GM12878 (cell line): ENCODE results near the gene ZDHHC11. TPM values are rescaled to one million over a fixed set of nuclear protein-coding genes. Genes with fewer than 3 reads are reported as not detected.

Experiments
- ATAC-seq: fragments of 200-7000 bp; cut with Tn5 transposase; 3 replicates; pipeline ENCODE4 v1.9.1; 2020; ENCODE audit warnings: mild to moderate bottlenecking, moderate library complexity
- BruUV-seq: library from RNA; stranded (reverse); fragments of 400-500 nt; replicated peaks from 2 replicates; lab custom pipeline; 2021; lab: Mats Ljungman, UMichigan
- CTCF ChIA-PET: fragments of 300-600 bp; sonication (Branson Sonifier 250); formaldehyde crosslinking; extraction: SDS; loops from one replicate; lab custom pipeline; 2021; ENCODE audit warnings: inconsistent platforms; lab: Yijun Ruan, JAX
- POLR2A ChIA-PET: fragments of 350-600 bp; formaldehyde crosslinking; extraction: SDS; loops from one replicate; lab custom pipeline; 2021; ENCODE audit warnings: inconsistent platforms; lab: Charles Lee
- RAD21 ChIA-PET: fragments of 300-600 bp; sonication (Branson Sonifier 250); formaldehyde crosslinking; loops from one replicate; lab custom pipeline; 2023; ENCODE audit warnings: antibody characterized with exemption; ENCODE audit not compliant: unreplicated experiment; lab: Charles Lee
- SMC1A ChIA-PET: fragments of 300-600 bp; sonication (Branson Sonifier 250); formaldehyde crosslinking; loops from one replicate; lab custom pipeline; 2023; ENCODE audit not compliant: unreplicated experiment, uncharacterized antibody; lab: Charles Lee
- DNase-seq: peaks from one replicate; pipeline ENCODE4 v3.0.0-alpha.2; 2011; ENCODE audit warnings: low read depth, low spot score
- FAIRE-seq: peaks from 3 replicates; lab custom pipeline; 2011; peaks lifted over from hg19 to GRCh38; lab: Jason Lieb, UNC
- H2AFZ ChIP-seq: 2 replicates; pipeline ENCODE4 v1.6.0; 2011; ENCODE audit warnings: low read depth, low read length, control low read depth; ENCODE audit not compliant: control insufficient read depth
- H3K27ac ChIP-seq: 2 replicates; pipeline ENCODE4 v1.5.1; 2011; ENCODE audit warnings: control low read depth; ENCODE audit not compliant: control insufficient read depth, insufficient read depth
- H3K27me3 ChIP-seq, 2 experiments: replicated peaks in 1 of 2; 2 replicates each; pipeline versions ENCODE4 v1.6.0 to v1.6.1; 2011; ENCODE audit warnings: low read length in 1 of 2; ENCODE audit not compliant: control insufficient read depth in 2 of 2, insufficient read depth in 2 of 2
- H3K36me3 ChIP-seq, 2 experiments: 2 replicates each; pipeline ENCODE4 v1.5.1; 2011; ENCODE audit warnings: low read length in 1 of 2; ENCODE audit not compliant: control insufficient read depth in 2 of 2, insufficient read depth in 2 of 2
- H3K4me1 ChIP-seq: 2 replicates; pipeline ENCODE4 v1.6.1; 2011; ENCODE audit warnings: mild to moderate bottlenecking, low read length, moderate library complexity, mixed read lengths; ENCODE audit not compliant: control insufficient read depth, insufficient read depth
- H3K4me2 ChIP-seq: 2 replicates; pipeline ENCODE4 v1.6.0; 2011; ENCODE audit warnings: control low read depth; ENCODE audit not compliant: control insufficient read depth, insufficient read depth
- H3K4me3 ChIP-seq: fragments of 200-600 bp; sonication (generic); 2 replicates; pipeline ENCODE4 v1.5.1; 2016
- H3K79me2 ChIP-seq: 2 replicates; pipeline ENCODE4 v1.6.0; 2011; ENCODE audit warnings: low read length; ENCODE audit not compliant: control insufficient read depth, insufficient read depth
- H3K9ac ChIP-seq: 2 replicates; pipeline ENCODE4 v1.8.0; 2011; ENCODE audit warnings: low read length, control low read depth, mixed read lengths; ENCODE audit not compliant: control insufficient read depth, insufficient read depth
- H3K9me3 ChIP-seq: replicated peaks from 3 replicates; pipeline ENCODE4 v1.5.1; 2011; ENCODE audit warnings: mild to moderate bottlenecking, low read length; ENCODE audit not compliant: control insufficient read depth, insufficient read depth
- H4K20me1 ChIP-seq: 2 replicates; pipeline ENCODE4 v1.6.0; 2011; ENCODE audit not compliant: control insufficient read depth, insufficient read depth
- ASH2L ChIP-seq: fragments of 300-600, 200-600 bp; sonication (generic); IDR thresholded peaks from 2 replicates; pipeline ENCODE4 v1.6.1; 2017; ENCODE audit warnings: low read depth, mild to moderate bottlenecking, borderline replicate concordance
- BACH1 ChIP-seq: fragments of 450-650 bp; IDR thresholded peaks from 2 replicates; pipeline ENCODE4 v1.6.1; 2017; ENCODE audit warnings: mild to moderate bottlenecking, borderline replicate concordance
- BMI1 ChIP-seq: fragments of 450-650 bp; IDR thresholded peaks from 2 replicates; pipeline ENCODE4 v1.6.1; 2016; ENCODE audit warnings: mild to moderate bottlenecking, moderate library complexity, borderline replicate concordance
- CHD4 ChIP-seq: fragments of 200-600 bp; sonication (generic); IDR thresholded peaks from 2 replicates; pipeline ENCODE4 v1.6.1; 2016; ENCODE audit warnings: mild to moderate bottlenecking
- DPF2 ChIP-seq: fragments of 450-650 bp; IDR thresholded peaks from 2 replicates; pipeline ENCODE4 v1.6.1; 2017; ENCODE audit warnings: mild to moderate bottlenecking
- ESRRA ChIP-seq: IDR thresholded peaks from 2 replicates; pipeline ENCODE4 v1.6.1; 2012; ENCODE audit warnings: mild to moderate bottlenecking, low read length, improper control_type of control experiment
- FOS ChIP-seq: IDR thresholded peaks from 3 replicates; pipeline ENCODE4 v1.6.1; 2011; ENCODE audit warnings: borderline replicate concordance; ENCODE audit not compliant: insufficient read length; ENCODE audit errors: extremely low read depth
- KAT2A ChIP-seq: conservative IDR thresholded peaks from 2 replicates; pipeline ENCODE4 v1.6.1; 2011; ENCODE audit warnings: low read depth, low read length; ENCODE audit not compliant: control insufficient read depth
- LARP7 ChIP-seq: fragments of 450-650 bp; IDR thresholded peaks from 2 replicates; pipeline ENCODE4 v1.6.1; 2017; ENCODE audit warnings: mild to moderate bottlenecking
- NR2C1 ChIP-seq: fragments of 450-650 bp; IDR thresholded peaks from 2 replicates; pipeline ENCODE4 v1.6.1; 2017; ENCODE audit warnings: antibody characterized with exemption, mild to moderate bottlenecking, moderate library complexity
- NR2C2 ChIP-seq: IDR thresholded peaks from 2 replicates; pipeline ENCODE4 v1.6.1; 2011; ENCODE audit warnings: borderline replicate concordance, low read depth; ENCODE audit not compliant: control insufficient read depth, insufficient read length
- SUZ12 ChIP-seq: fragments of 200-600 bp; sonication (generic); IDR thresholded peaks from one replicate; pipeline ENCODE4 v1.6.1; 2018; ENCODE audit warnings: antibody characterized with exemption, mild to moderate bottlenecking; ENCODE audit not compliant: unreplicated experiment
- YY1 ChIP-seq: IDR thresholded peaks from 2 replicates; pipeline ENCODE4 v1.6.1; 2011; ENCODE audit warnings: low read depth, mild to moderate bottlenecking, low read length
- WGBS: methylation state at CpG from one replicate; pipeline ENCODE4 v1.1.6; 2016; ENCODE audit warnings: low lambda C conversion rate; ENCODE audit not compliant: insufficient replicate concordance, insufficient coverage; ENCODE audit errors: missing lambda C conversion rate; 5-methylcytosine and 5-hydroxymethylcytosine counted together
- in situ Hi-C: fragments of 300-500 bp; cut with MboI; formaldehyde crosslinking; loops from 9 replicates; pipeline ENCODE4 v1.14.3; 2018; ENCODE audit warnings: mixed read lengths
- intact Hi-C: fragments of 100-400 bp; cut with micrococcal nuclease; formaldehyde crosslinking; loops from one replicate; pipeline ENCODE4 v1.14.2; 2022; ENCODE audit not compliant: unreplicated experiment
- polyA plus RNA-seq, 11 experiments: library from polyadenylated mRNA; depleted of rRNA in 4 of 11; unstranded in 6 of 11; stranded (reverse) in 5 of 11; fragments of >200 nt; fragmentation: Nextera tagmentation in 4 of 11; fragmentation: Illumina TruSeq in 1 of 11; extraction: Ambion mirVana in 4 of 11; extraction: Trizol in 1 of 11; gene quantifications; 1 replicate in 1 of 11; 2 replicates in 10 of 11; pipeline versions ENCODE4 v1.2.1 to v1.2.3, GENCODE V29; 2011 to 2016; ENCODE audit warnings: inconsistent platforms in 2 of 11, missing spikeins in 2 of 11, low read depth in 1 of 11
- total RNA-seq, 4 experiments: library from RNA; depleted of rRNA in 3 of 4; stranded (reverse); fragments of >200 nt in 3 of 4; fragmentation: Illumina TruSeq in 1 of 4; extraction: Trizol in 1 of 4; gene quantifications; 2 replicates each; pipeline versions ENCODE4 v1.2.1 to v1.2.3, GENCODE V29; 2013 to 2021
- TF ChIP-seq, protein P1 (sequence below): IDR thresholded peaks from 2 replicates; pipeline ENCODE4 v1.6.1; 2012; ENCODE audit warnings: low read depth, low read length, improper control_type of control experiment
- TF ChIP-seq, protein P2 (sequence below): fragments of 450-650 bp; IDR thresholded peaks from 2 replicates; pipeline ENCODE4 v1.6.1; 2016; ENCODE audit warnings: mild to moderate bottlenecking
- TF ChIP-seq, protein P3 (sequence below): fragments of 450-650 bp; IDR thresholded peaks from 2 replicates; pipeline ENCODE4 v1.6.1; 2017; ENCODE audit warnings: low read depth, mild to moderate bottlenecking, moderate library complexity

The ZDHHC11 gene
- total and polyA plus RNA-seq, 10 of the 15 experiments (the other 5 are each of a cell fraction or from before 2014, with no cell fraction given) = 0.04 to 1.4 (median 0.30) TPM

DNA sequence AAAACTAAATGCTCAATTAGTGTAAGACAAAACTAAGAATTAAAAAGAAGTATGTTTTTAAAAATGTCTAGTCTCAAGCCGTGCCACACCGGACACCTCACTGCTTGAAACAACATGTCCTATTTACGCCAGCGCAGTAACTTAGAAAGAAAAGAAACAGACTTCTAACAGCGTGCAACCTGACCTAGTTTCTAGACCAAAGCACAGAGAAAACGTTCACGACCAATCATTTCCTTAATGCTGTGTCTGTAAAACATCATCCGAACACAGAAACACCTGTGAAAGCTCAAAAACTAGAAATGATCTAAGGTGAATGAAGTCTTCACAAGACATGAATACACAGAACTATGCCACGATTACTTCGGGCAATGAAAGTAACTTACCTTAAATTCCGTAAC, 37.9 kb upstream of the ZDHHC11 start:
- SMC1A ChIA-PET = no interaction called here
- BruUV-seq = no TSS peak
- 98% methylated on average over 11 of the region's 11 CpGs for WGBS
- TF ChIP-seq NR2C1 = no peak
- TF ChIP-seq LARP7 = no peak
- TF ChIP-seq SUZ12 = no peak
- TF ChIP-seq, protein P1, sequence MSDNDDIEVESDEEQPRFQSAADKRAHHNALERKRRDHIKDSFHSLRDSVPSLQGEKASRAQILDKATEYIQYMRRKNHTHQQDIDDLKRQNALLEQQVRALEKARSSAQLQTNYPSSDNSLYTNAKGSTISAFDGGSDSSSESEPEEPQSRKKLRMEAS = no peak
- TF ChIP-seq ASH2L = no peak
- TF ChIP-seq CHD4 = no peak
- TF ChIP-seq, protein P2, sequence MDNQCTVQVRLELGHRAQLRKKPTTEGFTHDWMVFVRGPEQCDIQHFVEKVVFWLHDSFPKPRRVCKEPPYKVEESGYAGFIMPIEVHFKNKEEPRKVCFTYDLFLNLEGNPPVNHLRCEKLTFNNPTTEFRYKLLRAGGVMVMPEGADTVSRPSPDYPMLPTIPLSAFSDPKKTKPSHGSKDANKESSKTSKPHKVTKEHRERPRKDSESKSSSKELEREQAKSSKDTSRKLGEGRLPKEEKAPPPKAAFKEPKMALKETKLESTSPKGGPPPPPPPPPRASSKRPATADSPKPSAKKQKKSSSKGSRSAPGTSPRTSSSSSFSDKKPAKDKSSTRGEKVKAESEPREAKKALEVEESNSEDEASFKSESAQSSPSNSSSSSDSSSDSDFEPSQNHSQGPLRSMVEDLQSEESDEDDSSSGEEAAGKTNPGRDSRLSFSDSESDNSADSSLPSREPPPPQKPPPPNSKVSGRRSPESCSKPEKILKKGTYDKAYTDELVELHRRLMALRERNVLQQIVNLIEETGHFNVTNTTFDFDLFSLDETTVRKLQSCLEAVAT = no peak
- TF ChIP-seq YY1 = no peak
- no peak for TF ChIP-seq FOS
- TF ChIP-seq, protein P3, sequence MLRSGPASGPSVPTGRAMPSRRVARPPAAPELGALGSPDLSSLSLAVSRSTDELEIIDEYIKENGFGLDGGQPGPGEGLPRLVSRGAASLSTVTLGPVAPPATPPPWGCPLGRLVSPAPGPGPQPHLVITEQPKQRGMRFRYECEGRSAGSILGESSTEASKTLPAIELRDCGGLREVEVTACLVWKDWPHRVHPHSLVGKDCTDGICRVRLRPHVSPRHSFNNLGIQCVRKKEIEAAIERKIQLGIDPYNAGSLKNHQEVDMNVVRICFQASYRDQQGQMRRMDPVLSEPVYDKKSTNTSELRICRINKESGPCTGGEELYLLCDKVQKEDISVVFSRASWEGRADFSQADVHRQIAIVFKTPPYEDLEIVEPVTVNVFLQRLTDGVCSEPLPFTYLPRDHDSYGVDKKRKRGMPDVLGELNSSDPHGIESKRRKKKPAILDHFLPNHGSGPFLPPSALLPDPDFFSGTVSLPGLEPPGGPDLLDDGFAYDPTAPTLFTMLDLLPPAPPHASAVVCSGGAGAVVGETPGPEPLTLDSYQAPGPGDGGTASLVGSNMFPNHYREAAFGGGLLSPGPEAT = no peak
- TF ChIP-seq DPF2 = no peak
- TF ChIP-seq ESRRA = no peak
- TF ChIP-seq NR2C2 = no peak
- no peak for TF ChIP-seq BACH1
- TF ChIP-seq KAT2A = no peak
- TF ChIP-seq BMI1 = no peak
- POLR2A ChIA-PET = no interaction called here
- H2AFZ ChIP-seq = no peak overlapping the region
- intact Hi-C loops = no loop called here
- H3K9me3 ChIP-seq = no peaks in the 10 kb centered on the region
- peaks cover 7% of the 10 kb centered on the region for H3K4me1 ChIP-seq
- no peak for DNase-seq
- no peak for ATAC-seq
- in situ Hi-C loops = loop anchor here (5.0 kb wide), 1 partner anchor 576 kb away; no protein-coding TSS in a partner anchor
- RAD21 ChIA-PET = no interaction called here
- H4K20me1 ChIP-seq = no peaks in the 10 kb centered on the region
- peaks cover 30 to 39% of the 10 kb centered on the region in 2 experiments for H3K36me3 ChIP-seq
- H3K4me3 ChIP-seq = no peak overlapping the region
- H3K9ac ChIP-seq = no peak overlapping the region
- H3K79me2 ChIP-seq = peaks cover 37% of the 10 kb centered on the region
- FAIRE-seq = no peak
- no peak overlapping the region for H3K4me2 ChIP-seq
- H3K27ac ChIP-seq = no peak overlapping the region
- CTCF ChIA-PET = interaction anchor here (3.0 kb wide), 1 partner anchor 14 kb away, joined by 6 read pairs; no protein-coding TSS in a partner anchor
- H3K27me3 ChIP-seq = no peaks in the 10 kb centered on the region
